NB4 (cell line): Measurements from ENCODE around the gene RGSL1.

Experiments used
- DNase-seq: peaks from one replicate; pipeline ENCODE4 v3.0.0; 2010; ENCODE audit warnings: low read depth
- H3K4me3 ChIP-seq: one replicate; pipeline ENCODE4 v1.5.1; 2011; ENCODE audit warnings: mild to moderate bottlenecking, low read depth, low read length, moderate library complexity
- CTCF ChIP-seq: IDR thresholded peaks from one replicate; pipeline ENCODE4 v1.5.1; 2012; ENCODE audit warnings: low read depth, low read length
- MAX ChIP-seq: IDR thresholded peaks from 2 replicates; pipeline ENCODE4 v1.6.1; 2011; ENCODE audit warnings: low read depth, low read length
- MYC ChIP-seq: IDR thresholded peaks from 2 replicates; pipeline ENCODE4 v1.6.1; 2011; ENCODE audit warnings: low read depth, low read length
- POLR2A ChIP-seq: IDR thresholded peaks from 2 replicates; pipeline ENCODE4 v1.6.1; 2011; ENCODE audit warnings: mild to moderate bottlenecking; ENCODE audit not compliant: insufficient read length; ENCODE audit errors: extremely low read depth

RGSL1 gene

GRCh38 chr1:182601416-182601786 is 151.5 kb downstream of the RGSL1 start:
- no peak for TF ChIP-seq POLR2A
- TF ChIP-seq MYC: peak; percentile 90
- TF ChIP-seq MAX: peak; percentile 90
- peak; percentile 52 for TF ChIP-seq CTCF
- DNase-seq: peak; percentile 86
- peak overlapping the region; percentile 95 for H3K4me3 ChIP-seq

- no peak for DNase-seq
- TF ChIP-seq MYC: no peak
- no peak for TF ChIP-seq POLR2A
- peak overlapping the region; percentile 95 for H3K4me3 ChIP-seq
These were observed 152.0 kb downstream of the RGSL1 start for GRCh38 chr1:182601913-182602312.

- no peak for TF ChIP-seq MAX
- TF ChIP-seq POLR2A: no peak
- TF ChIP-seq CTCF: no peak
- TF ChIP-seq MYC: no peak
- DNase-seq: peak; percentile 61
- peak overlapping the region; percentile 95 for H3K4me3 ChIP-seq
These were observed 153.1 kb downstream of the RGSL1 start for GRCh38 chr1:182602935-182603645.

- TF ChIP-seq MYC (no peak), CTCF (no peak), POLR2A (no peak), MAX (no peak)
- H3K4me3 ChIP-seq: peak overlapping the region; percentile 95
- DNase-seq: no peak
These were observed 153.8 kb downstream of the RGSL1 start for GRCh38 chr1:182603646-182604174.

- peak within 1 kb of the TSS; percentile 95 for H3K4me3 ChIP-seq
- peak; percentile 96 for DNase-seq
- peak; percentile 81 for TF ChIP-seq MAX
- peak; percentile 92 for TF ChIP-seq POLR2A
- TF ChIP-seq CTCF: no peak
- TF ChIP-seq MYC: peak; percentile 84
These were observed 154.5 kb downstream of the RGSL1 start, which contains the start of gene RGS16 for GRCh38 chr1:182604175-182605164. TSS of gene RGS16 (minus strand) at chr1:182604389. CDS start at chr1:182604259, 130 bp downstream.

GRCh38 chr1:182607566-182607965 is 157.6 kb downstream of the RGSL1 start:
- no peak overlapping the region for H3K4me3 ChIP-seq
- DNase-seq: no peak
- TF ChIP-seq POLR2A: no peak
- TF ChIP-seq MAX: no peak
- TF ChIP-seq CTCF: no peak
- no peak for TF ChIP-seq MYC
